Posterior cingulate gyrus (tissue), 11 donors: ENCODE data around the gene SNTB2.
"Not testable (repeated sequence)": the region's sequence is repeated elsewhere in the genome, so short reads cannot be mapped to it uniquely, and the experiment has no call there.

ENCODE experiments used
- DNase-seq, 10 donors: peaks; one replicate each; pipeline versions ENCODE4 v3.0.0 to v3.0.0-alpha.2; 2020 to 2021; ENCODE audit warnings: mixed read lengths in 3 of 10
- intact Hi-C: fragments of 100-400 bp; cut with DNase I; formaldehyde crosslinking; loops from one replicate; pipeline ENCODE4 v1.15.1; 2023

SNTB2 gene

DNA sequence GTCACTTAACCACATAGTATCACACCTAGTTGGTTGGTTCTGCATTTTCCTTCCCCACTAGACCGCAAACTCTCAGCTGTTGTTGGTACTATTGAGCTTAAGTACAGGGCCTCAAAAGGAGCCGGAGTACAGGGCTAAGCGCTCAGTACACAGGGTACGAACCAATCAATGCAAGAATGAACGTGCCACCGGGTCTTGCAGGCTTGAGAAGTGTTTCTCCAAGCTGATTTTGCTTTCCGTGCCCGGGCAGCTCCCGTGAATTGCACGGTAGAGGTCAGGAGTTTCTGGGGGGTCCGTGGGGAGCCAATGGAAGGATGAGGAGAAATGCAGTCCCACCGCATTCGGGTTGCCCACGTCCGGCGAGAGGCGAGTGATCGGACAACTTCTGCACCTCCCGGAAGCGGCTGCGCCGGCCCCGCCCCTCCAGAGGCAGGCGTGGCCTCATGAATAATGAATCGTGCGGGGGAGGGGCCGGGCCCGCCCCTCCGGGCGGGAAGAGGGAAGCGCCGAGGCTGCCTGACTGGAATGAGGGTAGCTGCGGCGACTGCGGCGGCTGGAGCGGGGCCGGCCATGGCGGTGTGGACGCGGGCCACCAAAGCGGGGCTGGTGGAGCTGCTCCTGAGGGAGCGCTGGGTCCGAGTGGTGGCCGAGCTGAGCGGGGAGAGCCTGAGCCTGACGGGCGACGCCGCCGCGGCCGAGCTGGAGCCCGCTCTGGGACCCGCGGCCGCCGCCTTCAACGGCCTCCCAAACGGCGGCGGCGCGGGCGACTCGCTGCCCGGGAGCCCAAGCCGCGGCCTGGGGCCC, at the start of gene SNTB2:
SNTB2 (plus strand) TSS at position 523 of the 804 bp plus-strand sequence; CDS start at position 526, 3 bp downstream.
- intact Hi-C loops: no loop called here
- peak; percentile 82 to 99 (median 92) for DNase-seq

DNA sequence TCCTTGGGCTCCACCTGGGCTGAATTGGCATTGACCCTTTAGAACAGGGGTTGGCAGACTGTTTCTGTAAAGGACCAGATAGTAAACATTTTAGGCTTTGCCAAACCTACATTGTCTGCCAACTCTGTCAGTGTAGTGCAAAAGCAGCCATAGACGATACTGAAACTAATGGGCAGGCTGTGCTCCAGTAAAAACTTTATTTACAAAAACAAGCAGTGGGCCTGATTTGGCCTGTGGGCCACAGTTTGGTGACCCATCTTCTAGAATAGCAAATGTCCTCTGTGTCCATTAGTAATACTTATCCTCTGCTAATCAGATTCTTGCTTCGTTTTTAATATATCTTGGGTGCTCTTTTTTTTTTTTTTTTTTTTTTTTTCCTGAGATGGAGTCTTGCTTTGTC, 48.4 kb upstream of the SNTB2 start:
- no peak for DNase-seq

DNA sequence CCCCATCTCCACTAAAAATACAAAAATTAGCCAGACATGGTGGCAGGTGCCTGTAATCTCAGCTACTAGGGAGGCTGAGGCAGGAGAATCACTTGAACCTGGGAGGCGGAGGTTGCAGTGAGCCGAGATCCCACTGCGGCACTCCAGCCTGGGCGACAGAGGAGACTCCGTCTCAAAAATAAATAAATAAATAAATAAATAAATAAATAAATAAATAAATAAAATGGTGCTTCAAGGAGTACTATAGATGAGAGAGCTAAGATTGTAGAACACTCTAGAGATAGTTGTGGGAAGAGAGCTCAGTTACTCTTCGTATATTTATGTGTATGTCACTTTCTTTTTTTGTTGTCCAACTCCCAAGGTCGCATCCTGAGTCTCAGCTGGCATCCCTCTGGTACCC, 47.5 kb upstream of the SNTB2 start:
- DNase-seq, intact Hi-C loops: not testable (repeated sequence)

More for the DNA sequence above, 48.4 kb upstream of the SNTB2 start:
- intact Hi-C loops: no loop called here

DNA sequence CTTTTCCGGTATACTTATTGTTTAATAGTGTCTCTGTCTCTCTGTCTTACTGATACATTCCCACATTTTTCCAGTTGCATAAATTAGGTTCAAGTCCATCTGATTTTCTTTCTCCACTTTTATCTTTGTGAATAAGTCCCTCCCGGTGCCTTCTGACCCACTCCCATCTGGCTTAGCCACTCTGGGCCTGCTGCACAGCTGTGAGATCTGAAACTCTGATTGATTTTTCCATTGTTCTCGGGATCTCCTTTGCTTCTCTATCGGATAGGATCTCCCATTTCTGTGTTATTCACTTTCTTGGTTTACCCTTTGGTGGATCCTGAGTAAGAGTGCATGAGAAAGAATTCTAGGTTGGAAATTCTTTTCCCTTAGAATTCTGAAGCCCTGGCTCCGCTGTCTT, 46.0 kb upstream of the SNTB2 start:
- DNase-seq: no peak
- intact Hi-C loops: no loop called here

DNA sequence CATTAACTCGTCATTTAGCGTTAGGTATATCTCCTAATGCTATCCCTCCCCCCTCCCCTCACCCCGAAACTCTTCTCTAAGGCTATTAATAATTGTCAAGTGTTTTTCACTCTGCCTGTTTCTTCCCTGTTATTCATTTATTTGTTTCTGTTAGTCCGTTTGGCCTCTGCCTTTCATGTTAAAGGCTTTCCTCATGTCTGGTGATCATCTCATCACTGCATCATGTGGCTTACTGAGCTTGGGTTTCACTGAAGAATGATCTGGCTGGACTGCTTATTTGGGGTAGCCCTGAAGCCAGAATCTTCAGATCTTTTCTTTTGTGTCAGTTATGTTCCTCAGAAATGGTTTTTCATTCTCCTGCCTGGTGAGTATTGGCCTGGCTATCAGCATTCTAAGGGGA, 45.0 kb upstream of the SNTB2 start:
- intact Hi-C loops: no loop called here
- no peak for DNase-seq

DNA sequence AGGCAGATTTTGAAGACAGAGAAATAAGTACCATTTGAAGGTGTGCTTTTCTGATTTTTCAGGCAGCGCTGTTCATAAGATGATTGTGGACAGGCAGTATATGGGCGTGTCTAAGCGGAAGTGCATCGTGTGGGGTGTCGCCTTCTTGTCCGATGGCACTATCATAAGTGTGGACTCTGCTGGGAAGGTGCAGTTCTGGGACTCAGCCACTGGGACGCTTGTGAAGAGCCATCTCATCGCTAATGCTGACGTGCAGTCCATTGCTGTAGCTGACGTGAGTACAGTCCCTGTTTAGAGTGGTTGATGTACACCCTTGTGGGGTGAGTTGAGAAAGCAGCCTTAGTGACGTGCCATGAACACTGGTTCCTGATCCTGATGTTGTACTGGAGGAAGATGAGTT, 43.8 kb upstream of the SNTB2 start:
- intact Hi-C loops: no loop called here
- DNase-seq: no peak

DNA sequence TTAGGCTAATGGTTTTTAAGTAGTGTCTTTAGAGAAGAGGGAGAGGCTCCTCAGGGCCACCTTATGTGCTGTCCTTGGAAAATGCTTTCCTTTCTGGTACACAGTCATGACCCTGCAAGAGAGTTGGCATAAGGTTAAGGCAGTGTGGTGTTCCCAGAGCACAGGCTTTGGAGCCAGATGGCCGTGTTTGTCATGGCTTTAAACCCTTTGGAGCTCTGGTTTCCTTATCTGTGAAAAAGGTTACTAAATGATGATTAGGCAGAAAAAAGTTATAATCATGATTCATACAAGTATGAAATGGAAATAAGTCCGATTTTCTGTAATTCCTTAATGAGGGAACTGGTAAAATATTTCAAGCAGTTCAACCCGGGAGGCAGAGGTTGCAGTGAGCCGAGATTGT, 41.3 kb upstream of the SNTB2 start:
- no peak for DNase-seq
- intact Hi-C loops: no loop called here

DNA sequence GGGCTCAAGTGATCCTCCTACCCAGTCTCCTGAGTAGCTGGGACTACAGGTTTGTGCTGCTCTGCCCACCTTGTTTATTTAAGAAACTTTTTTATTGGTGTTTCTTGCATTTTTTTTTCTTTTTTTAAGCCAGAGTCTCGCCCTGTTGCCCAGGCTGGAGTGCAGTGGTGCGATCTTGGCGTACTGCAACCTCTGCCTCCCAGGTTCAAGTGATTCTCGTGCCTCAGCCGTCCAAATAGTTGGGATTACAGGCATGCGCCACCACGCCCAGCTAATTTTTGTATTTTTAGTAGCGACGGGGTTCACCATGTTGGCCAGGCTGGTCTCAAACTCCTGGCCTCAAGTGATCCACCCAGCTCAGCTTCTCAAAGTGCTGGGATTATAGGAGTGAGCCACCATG, 37.3 kb upstream of the SNTB2 start:
- intact Hi-C loops: loop anchor here (1.0 kb wide), 1 partner anchor 138 kb away; no protein-coding TSS in a partner anchor
- not testable (repeated sequence) for DNase-seq

DNA sequence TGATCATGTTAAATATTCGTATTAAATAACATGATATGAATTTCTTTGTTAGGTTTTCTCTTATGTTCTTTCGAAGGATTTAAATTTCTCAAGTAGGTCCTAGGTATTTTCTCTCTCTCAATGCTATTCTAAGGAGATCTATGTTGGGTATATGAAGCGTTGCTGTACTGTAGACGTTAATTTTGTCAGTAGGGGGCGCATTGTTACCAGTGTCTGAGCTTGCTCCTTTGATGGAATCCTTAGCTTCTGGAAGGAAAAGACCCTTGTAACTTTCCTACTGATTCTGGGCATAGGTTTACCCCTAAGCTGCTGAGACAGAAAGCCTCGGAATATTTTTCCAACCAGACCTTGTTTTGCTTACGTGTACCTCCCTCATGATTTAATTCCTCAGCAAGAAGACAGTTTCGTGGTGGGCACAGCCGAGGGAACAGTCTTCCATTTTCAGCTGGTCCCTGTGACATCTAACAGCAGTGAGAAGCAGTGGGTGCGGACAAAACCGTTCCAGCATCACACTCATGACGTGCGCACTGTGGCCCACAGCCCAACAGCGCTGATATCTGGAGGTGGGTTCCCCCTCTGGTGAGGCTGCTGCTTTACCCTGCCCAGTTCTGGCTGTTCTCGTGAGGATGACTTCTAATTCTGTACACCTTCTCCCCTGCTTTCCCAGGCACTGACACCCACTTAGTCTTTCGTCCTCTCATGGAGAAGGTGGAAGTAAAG, 36.7 kb upstream of the SNTB2 start:
- DNase-seq: peak; percentile 26 to 95 (median 64)
- intact Hi-C loops: loop anchor here (1.0 kb wide), 1 partner anchor 137 kb away; no protein-coding TSS in a partner anchor

DNA sequence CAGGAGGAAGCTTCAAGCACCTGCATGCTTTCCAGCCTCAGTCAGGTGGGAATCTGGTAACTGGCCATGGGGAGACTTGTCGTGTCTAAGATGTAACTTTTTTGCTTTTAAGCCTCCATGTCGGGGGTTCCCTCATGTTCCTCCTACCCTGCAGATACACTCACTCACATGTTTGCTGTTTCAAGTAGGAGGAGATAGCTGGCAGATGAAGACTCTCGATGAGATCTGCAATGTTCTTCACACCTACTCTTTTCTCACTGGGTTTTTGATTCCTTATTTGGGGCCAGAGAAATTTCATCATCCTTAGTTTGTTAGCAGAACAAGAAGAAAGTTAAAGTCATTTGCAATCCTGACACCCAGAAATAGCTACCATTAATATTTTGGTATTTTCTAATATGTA, 29.8 kb upstream of the SNTB2 start:
- DNase-seq: no peak
- intact Hi-C loops: no loop called here

DNA sequence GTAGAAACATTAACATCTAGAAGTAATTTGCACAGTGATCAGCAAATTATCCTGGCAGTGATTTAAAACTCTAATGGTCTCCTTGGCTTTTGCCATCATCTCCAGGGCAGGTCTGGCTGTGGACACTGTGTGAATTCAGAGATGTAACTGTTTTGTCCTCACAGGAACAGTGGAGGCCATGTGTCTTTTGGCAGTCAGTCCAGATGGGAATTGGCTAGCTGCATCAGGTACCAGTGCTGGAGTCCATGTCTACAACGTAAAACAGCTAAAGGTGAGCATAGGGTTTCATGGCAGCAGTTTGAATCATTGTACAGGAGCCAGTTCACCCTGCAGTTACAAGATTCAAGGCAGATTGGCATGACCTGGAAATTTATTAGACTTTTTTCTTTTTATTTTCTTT, 26.8 kb upstream of the SNTB2 start:
- intact Hi-C loops: no loop called here
- no peak for DNase-seq

DNA sequence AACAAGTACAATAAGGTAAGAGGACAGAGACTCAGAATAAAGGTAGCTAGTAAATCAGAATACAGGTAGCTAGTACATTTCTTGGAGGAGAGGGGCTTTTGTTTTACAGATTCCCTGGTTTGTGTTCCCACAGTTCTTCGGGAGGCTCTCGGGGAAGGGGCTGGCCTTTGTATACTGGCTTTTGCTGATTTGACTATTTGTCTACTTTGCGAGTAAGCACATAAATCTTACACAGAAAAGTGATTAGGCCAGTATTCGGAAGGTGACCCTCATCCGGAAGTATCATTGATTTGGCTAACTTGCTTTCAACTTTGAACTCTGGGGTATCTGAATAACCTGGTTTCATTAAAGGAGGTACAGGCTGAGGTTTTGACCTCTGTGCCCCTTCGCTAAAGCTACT, 21.4 kb upstream of the SNTB2 start:
- intact Hi-C loops: no loop called here
- no peak for DNase-seq

DNA sequence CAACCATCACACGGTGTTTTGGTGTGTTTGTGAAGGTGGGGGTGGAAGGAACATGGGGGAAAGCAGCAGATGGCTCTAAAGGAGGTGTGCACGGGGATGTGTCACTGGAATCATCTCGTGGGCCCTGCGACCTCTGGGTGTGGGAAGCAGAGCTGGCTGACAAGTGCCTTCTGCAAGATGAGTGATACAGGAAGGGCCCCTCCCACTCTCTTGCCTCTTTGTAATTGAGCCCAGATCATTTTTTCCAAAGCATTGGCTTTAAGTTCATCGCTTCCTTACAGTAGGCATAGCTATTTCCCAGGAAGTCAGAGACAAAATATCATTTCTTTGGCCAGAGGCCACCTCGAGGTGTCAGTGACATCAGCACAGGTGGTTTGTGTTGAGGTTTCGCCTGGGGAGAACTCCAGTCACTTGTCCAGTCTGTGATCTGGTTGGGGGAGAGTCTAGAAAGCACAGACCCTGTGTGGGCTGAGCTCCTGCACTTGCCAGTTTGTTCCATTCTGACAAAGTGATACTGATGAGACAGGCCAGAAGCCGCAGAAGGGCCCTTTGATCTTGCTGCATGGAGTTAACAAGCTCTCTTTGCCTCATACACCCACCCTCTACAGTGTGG, 20.6 kb upstream of the SNTB2 start:
- peak in 8 of 10 donors; percentile 35 to 90 (median 57) for DNase-seq
- intact Hi-C loops: no loop called here

DNA sequence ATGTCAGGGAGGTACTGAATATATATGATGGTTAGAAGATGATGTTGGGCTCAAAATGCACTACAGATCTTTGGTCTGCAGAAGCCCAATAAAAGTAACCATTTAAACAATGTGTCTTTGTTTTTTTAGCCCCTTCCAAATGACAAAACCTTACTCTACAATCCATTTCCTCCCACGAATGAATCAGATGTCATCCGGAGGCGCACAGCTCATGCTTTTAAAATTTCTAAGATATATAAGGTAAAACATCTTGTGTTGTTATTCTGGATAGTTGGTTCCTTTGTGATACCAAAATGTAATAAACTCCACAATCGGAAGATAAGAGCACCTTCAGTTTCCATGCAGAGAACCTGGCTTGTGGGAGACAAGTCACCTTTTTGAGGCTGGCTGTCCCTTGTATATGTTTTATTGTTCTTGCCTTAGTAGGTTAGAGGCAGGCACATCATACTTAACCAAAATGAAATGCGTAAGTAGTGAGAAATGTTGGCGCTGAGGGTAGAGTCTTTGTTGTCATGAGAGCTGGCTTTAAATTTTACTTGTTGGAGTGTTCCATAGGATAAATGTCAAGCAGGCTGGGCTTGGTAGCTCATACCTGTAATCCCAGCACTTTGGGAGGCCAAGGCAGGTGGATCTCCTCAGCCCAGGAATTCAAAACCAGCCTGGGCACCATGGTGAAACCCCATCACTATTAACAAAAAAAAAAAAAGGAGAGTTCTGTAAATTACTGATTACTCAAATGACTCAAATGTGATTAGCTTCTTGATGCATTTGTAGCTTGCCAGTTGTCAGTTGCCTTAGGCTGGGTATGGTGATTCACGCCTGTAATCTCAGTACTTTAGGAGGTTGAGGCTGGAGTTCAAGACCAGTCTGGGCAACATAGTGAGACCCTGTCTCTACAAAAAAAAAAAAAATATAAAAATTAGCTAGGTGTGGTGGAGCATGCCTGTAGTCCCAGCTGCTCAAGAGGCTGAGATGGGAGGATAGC, 19.7 kb upstream of the SNTB2 start:
- intact Hi-C loops: no loop called here
- DNase-seq: no peak

DNA sequence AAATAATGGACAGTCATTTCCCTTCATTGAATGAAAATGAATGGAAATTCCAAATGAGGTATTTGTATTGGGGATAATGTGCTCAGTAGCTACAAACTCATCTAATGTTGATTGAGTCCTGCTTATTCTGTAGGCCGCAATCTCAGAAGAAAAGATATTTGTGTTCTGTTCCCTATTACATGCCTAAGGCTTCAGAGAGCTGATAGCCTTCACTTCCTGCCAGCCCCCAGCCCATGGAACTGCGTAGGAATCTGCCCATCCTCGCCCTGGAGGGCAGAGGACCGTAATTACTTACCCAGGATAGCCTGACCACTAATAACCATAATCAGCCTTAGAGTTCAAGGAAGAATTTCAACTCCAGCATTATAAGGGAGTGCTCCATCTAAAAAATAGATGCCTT, 17.9 kb upstream of the SNTB2 start:
- intact Hi-C loops: no loop called here
- DNase-seq: no peak

DNA sequence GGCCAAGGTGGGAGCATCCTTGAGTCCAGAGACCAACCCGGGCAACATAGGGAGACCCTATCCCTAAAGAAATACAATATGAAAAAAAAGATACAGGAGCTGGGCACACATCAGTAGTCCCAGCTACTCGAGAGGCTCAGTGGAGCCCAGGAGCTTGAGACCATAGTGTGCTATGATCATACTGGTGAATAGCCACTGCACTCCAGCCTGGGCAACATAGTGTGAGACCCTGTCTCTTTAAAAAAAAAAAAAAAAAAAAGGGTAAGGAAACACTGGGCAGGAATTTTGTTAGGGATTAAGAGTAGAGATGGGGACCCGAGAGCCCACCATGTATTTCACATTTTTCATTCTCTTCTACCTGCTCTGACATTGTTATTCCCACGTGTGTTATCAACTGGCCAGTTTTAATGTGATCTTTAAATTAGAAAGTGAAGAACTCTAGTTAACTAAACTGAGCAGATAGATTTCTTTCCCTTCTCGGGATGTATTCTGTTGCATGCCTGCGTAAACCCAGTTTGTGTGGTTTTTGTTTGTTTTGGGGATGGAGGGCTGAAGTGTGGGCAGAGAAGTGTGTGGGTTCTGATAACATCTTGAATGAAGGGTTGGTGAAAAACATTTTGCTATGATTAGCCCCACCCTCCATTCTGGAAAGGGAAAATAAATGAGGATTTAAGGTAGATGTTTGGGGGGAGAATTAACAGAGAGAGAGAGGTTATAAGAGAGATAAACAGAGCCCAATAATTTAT, 17.2 kb upstream of the SNTB2 start:
- no peak for DNase-seq
- intact Hi-C loops: no loop called here

DNA sequence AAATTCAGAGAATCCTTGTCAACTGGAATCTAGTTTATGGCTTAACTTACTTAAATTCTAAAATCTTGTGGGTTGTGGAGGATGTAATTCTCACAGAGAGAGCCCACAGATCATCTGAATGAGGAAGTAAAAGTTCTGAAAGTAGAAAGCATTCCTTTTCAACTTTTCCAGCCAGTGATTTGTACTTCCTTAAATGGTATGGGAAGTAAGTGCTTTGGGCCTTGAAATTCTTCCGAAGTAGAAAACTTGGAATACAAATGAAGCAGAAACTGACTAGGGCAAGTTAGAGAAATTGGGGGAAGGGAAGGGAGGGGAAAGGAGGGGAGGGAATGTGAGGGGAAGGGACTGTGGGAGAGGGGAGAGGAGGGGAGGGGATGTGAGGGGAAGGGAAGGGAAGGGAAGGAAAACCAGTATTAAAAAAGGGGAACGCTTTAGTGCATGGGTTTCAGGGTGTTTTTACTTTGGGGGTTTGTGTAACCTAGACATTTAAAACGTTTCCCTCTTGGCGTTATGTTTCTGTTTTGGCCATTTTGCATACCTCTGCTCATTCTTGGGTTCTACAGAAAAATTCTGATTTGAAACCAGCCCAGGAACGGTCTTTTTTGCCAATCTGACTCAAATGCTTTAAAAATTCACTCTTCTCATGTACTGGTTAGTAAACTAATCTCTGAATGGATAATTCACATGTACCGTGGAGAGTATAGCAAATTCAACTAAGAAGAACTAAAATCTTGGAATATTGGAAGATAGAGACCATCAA, 15.5 kb upstream of the SNTB2 start:
- intact Hi-C loops: no loop called here
- no peak for DNase-seq

DNA sequence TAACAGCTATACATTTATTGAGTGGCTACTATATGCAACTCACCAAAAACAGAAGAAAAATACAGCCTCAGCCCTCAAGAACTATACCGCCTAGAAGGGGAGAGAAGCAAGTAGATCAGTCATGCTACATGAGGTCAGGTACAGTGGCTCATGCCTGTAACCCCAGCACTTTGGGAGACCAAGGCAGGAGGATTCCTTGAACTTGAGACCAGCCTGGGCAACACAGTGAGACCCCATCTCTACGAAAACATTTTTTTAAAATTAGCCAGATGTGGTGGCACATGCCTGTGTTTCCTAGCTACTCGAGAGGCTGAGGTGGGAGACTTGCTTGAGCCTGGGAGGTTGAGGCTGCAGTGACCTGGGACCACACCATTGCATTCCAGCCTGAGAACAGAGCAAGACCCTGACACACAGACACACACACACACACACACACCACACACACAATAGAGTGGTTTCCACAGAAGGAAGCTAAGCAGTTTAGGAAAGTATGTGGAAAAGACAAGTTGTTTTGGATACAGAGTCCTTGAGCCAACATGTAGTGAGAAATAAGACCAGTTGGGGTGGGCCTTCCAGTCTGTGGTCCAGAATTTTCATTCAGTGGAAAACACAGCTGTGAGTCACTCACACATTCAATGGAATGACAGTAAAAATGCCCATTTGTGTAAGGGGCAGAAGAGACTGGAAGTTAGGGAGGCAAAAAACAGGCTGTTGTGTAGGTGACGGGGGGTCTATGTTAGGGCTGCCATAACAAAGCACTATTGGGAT, 10.7 kb upstream of the SNTB2 start:
- DNase-seq: no peak
- intact Hi-C loops: no loop called here
